Lower leg skin (tissue), 4 donors: ENCODE measurements around the gene SKI. TPM values are rescaled to one million over a fixed set of nuclear protein-coding genes. Genes with fewer than 3 reads are reported as not detected.
A peak's percentile ranks its signal among the peaks of the same experiment; 100 is the strongest.
"Not testable (repeated sequence)": the region's sequence is repeated elsewhere in the genome, so short reads cannot be mapped to it uniquely, and the experiment has no call there.

Experiments
- DNase-seq, 2 donors: peaks; one replicate each; pipeline ENCODE4 v3.0.0-alpha.2; 2019; ENCODE audit warnings: low spot score in 2 of 2
- H3K4me3 ChIP-seq: fragments of 200-600 bp; sonication (generic); 2 replicates; pipeline ENCODE4 v1.5.1; 2017; ENCODE audit warnings: mild to moderate bottlenecking, low read depth; ENCODE audit not compliant: poor library complexity, severe bottlenecking
- CTCF ChIP-seq, 3 donors: fragments of 450-650 bp; IDR thresholded peaks; one replicate each; pipeline ENCODE4 v1.5.1; 2016; ENCODE audit warnings: antibody characterized with exemption in 3 of 3, mild to moderate bottlenecking in 3 of 3, moderate library complexity in 2 of 3
- POLR2A ChIP-seq, 2 donors: fragments of 450-650 bp; IDR thresholded peaks; one replicate each; pipeline ENCODE4 v1.6.1; 2016 to 2017; ENCODE audit warnings: antibody characterized with exemption in 2 of 2, mild to moderate bottlenecking in 1 of 2, moderate library complexity in 1 of 2
- WGBS, 2 donors: methylation state at CpG; one replicate each; pipeline ENCODE4 v1.1.5; 2018; 5-methylcytosine and 5-hydroxymethylcytosine counted together
- intact Hi-C: fragments of 100-400 bp; cut with DNase I; formaldehyde crosslinking; loops from one replicate; pipeline ENCODE4 v1.15.0; 2023; ENCODE audit warnings: low total_unique reads
- total RNA-seq, 4 donors: library from RNA; depleted of rRNA; stranded (reverse); fragments of >200 nt; gene quantifications; one replicate each; pipeline ENCODE4 v1.1.0, GENCODE V29; 2016

SKI gene
- total RNA-seq, 4 donors from 2014 or later, result 67.3 to 80.8 (median 75.4) TPM

GRCh38 chr1:2327841-2328240, 99.7 kb downstream of the SKI start:
- no peak for DNase-seq
- 94 to 100% methylated on average over 8 to 21 of the region's 22 CpGs for WGBS, 2 donors

GRCh38 chr1:2328676-2329455, 100.7 kb downstream of the SKI start:
- intact Hi-C loops, result no loop called here
- H3K4me3 ChIP-seq, result no peak overlapping the region
- no peak for TF ChIP-seq POLR2A (IDR thresholded peaks at IDR 0.05)
- TF ChIP-seq CTCF (IDR thresholded peaks at IDR 0.05), result no peak
- 85 to 90% methylated on average over 19 to 24 of the region's 24 CpGs for WGBS, 2 donors
- no peak for DNase-seq

More at GRCh38 chr1:2327841-2328240, 99.7 kb downstream of the SKI start:
- TF ChIP-seq CTCF (IDR thresholded peaks at IDR 0.05), result no peak
- no peak for TF ChIP-seq POLR2A (IDR thresholded peaks at IDR 0.05)
- intact Hi-C loops, result no loop called here
- H3K4me3 ChIP-seq, result no peak overlapping the region

- WGBS, 2 donors, result 63 to 72% methylated on average over 7 to 12 of the region's 12 CpGs
- no peak for DNase-seq
- intact Hi-C loops, result no loop called here
These were observed 101.9 kb downstream of the SKI start for GRCh38 chr1:2330035-2330434.

GRCh38 chr1:2330519-2331199, 102.5 kb downstream of the SKI start:
- H3K4me3 ChIP-seq, result no peak overlapping the region
- no peak for TF ChIP-seq POLR2A (IDR thresholded peaks at IDR 0.05)
- TF ChIP-seq CTCF (IDR thresholded peaks at IDR 0.05), result no peak
- intact Hi-C loops, result no loop called here
- WGBS, 2 donors, result 29 to 33% methylated on average over 22 to 31 of the region's 31 CpGs
- DNase-seq, result peak; percentile 63 to 94

More at GRCh38 chr1:2330035-2330434, 101.9 kb downstream of the SKI start:
- TF ChIP-seq POLR2A (IDR thresholded peaks at IDR 0.05), result no peak
- TF ChIP-seq CTCF (IDR thresholded peaks at IDR 0.05), result no peak
- no peak overlapping the region for H3K4me3 ChIP-seq

GRCh38 chr1:2331200-2331544, 103.1 kb downstream of the SKI start:
- no peak for TF ChIP-seq POLR2A (IDR thresholded peaks at IDR 0.05)
- TF ChIP-seq CTCF (IDR thresholded peaks at IDR 0.05), result no peak
- no peak overlapping the region for H3K4me3 ChIP-seq
- intact Hi-C loops, result no loop called here
- WGBS, 2 donors, result 62% methylated on average over 9 of the region's 11 CpGs; no CpG with 5 or more reads in 1 of the 2 donors
- no peak for DNase-seq

GRCh38 chr1:2331580-2331979, 103.5 kb downstream of the SKI start:
- intact Hi-C loops, DNase-seq, H3K4me3 ChIP-seq: not testable (repeated sequence)
- whole genome bisulfite sequencing, 2 donors, result 79 to 81% methylated on average over 33 of the region's 33 CpGs
